GM21825 (cell line): ENCODE results near the gene OR6B2.

Source experiments
- ATAC-seq: cut with Tn5 transposase; IDR thresholded peaks from one replicate; pipeline ENCODE4 v1.9.1; 2021; ENCODE audit warnings: mild to moderate bottlenecking, moderate library complexity; ENCODE audit not compliant: unreplicated experiment

The OR6B2 gene

DNA sequence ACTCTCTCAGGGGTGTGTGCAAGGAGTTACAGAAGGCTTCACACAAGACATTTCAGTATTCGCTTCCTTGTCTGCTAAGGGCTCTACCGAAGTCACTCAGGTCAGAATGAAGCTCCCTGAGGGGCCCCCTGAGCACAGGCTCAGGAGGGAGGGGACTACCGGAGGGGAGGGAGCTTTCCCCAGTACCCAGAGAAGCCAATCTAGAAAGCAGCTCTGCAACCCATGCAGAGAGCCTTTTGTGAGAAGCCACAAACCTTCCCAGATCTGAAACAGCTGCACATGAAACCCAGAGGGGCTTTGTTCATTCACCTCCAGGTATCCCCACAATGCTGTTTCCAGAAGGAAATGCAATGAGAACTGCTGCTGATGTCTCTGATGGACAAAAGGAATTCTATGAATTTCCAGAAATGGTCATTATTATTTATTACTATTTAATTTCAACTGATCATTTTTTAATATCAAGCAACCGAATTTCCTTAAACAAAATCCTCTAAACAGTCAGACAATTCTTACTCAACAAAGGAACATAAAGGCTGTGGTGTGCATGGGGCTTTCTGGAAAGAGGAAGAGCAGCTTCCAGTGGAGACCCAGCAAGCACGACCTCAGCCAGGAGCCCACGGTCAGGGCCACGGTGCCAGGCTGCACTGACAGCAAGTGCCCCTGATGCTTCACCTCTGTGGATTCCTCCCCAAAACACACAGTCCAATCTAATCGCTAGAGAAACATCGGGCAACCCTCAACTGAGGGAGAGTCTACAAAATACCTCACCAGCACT, 47.0 kb downstream of the OR6B2 start:
- no peak for ATAC-seq
